ENCODE measurements around the gene SORCS2.

Gene SORCS2

DNA sequence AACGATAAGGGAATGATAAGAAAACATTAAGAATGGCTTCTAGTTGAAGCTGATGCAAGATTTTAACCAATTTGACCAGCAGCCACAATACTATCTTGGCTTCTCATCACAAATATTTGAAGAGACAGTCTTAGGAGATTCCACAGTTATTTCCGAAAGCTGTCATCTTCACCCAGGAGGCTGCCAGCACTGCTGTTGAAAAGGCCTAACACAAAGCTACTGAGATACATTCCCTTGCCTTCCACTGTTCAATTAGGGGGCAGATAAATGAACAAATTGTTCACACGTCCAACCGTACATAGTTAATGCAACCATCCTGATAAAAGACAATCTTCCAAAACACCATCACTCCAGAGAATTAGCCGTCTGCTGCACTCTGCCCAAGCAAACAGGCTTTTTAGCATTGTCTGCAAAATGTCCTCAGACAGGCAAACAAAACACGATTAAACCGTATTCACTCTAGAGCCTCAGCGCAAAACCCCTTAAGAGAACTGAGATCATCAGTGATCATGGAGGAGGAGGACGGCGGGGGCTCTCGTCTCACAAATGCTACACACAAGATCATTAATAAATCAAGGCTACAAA is 432.1 kb downstream of the SORCS2 start:
- no peak for DNase-seq (ENCODE audit: low read depth in 3 of 3, low spot score in 1 of 3)

DNA sequence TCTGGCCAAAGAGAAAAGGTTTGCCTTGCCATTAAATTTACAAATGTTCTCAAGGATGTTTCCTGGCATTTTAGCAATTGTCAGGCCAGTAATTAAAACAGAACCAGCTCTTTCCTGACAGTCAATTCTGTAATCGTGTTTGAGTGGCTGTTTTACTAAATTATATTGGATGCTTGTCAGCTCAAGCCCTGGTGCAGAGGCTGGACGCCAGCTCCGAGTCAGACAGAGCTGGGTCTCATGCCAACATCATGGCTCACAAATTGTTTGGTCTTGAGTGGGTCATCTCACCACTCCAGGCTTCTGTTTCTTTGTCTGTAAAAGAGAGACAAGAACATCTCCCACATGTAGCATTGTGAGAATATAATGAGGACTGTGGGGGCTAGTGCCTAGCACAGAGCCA is 432.7 kb downstream of the SORCS2 start:
- DNase-seq (ENCODE audit: low read depth in 3 of 3, low spot score in 1 of 3) = no peak

DNA sequence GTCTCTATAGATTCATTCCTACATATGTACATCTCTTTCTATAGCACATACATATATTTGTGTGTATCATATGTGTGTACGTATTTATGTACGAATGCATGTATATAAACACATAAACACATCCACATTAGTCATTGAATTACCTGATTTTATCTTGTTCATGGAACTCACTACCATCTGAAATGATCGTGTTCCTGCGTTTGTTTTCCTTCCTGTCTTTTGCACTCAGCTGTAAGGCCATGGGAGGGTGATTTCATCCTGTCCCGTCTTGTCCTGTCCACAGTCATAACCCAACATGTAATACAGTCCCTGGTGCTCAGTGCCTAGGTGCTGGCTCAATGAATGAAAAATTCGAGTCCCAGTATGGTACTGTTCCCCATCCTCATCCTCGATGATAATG is 434.2 kb downstream of the SORCS2 start:
- DNase-seq (ENCODE audit: low read depth in 3 of 3, low spot score in 1 of 3) = no peak

DNA sequence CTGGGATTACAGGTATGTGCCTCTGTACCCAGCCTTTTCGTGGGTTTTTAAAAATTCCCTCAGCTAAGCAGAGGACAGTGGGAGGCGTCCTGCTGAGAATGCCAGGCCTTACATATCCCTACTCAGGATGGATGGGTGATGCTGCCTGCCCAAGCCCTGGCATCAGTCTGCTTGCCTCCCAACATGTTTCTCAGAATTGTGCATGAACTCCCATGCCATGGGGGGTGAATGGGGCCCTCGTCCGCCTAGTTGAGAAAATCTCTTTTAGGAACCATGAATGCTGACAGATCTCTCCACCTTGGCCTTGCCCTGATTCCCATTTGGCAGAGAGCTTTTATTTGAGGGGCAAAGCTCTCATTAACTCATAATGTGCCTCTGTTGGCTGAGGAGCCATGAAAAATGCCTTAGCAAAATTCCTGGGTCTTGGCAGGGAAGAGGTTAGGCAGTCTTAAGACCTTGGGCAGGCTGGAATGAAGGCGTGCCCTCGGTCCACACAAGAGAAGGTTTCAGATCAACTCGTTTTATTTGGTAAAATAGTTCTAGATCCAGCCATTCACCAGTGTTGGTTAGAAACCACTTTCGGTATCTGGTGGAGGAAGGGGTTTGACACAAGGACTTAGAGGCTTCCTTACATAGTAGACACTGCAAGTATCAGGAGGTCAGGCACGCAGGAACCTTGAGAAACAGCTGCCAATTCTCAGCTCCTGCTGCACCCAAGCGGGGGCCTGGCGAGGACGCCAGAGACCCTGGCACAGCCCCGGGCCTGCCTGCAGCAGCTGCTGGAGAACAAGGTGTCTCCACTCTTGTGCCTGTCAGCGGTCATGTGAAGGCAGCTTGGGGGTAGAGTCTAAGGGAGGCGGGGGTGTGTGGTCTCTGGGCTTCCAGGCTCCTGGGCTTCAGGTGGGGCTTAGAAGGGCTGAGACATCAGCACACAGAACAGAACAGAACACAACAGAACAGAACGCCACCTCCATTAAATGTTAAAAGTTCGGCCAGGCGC is 435.2 kb downstream of the SORCS2 start:
- no peak for DNase-seq (ENCODE audit: low read depth in 3 of 3, low spot score in 1 of 3)

DNA sequence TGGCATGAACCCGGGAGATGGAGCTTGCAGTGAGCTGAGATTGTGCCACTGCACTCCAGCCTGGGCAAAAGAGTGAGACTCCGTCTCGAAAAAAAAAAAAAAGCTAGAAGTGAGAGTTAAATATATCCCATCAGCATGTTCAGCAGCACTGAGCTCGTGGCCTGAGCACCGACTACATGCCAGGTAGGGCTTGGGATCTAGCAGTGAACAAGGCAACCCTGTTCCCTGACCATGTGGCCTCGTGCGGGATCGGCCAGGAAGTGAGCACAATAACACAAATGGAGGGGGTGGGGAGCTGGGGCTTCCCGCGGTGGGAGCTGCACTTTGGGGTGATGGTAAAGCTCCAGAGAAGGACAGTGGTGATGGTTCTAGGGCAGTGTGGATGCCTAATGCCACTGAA is 436.1 kb downstream of the SORCS2 start:
- no peak for DNase-seq (ENCODE audit: low read depth in 3 of 3, low spot score in 1 of 3)

DNA sequence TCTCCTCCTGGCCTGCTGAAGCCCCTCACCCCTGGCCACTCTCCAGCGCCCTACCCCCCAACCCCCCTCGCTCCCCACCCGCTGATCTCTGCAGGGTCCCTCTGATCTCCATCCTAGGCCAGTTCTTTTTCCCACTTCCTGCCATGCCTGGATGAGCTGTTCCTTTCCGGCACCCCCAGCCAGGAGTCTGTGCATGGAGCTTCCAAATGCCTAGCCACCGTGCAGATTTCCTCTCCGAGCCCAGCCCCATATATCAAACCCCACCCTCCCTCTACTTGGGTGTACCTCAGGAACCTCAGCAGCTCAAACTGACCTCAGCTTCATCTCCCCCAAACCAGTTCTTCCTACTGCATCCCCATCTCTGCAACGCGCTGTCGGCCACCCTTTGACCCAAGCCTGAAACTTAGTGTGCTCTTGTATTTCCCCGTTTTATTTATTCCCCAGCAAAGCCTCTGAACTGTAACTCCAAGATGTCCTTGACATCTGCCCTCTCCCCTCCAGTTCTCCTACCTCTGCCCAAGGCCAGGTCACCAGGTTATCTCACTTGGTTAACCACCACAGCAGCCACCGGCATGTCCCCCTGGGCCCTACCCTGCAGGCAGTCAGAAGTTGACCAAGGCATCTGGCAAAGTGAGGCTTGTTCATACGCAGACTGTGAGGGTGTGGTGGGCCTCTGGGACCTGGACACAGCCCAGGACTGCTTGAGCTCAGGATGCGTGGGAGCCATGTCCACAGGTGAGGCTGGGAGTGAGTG is 437.3 kb downstream of the SORCS2 start:
- no peak for DNase-seq (ENCODE audit: low read depth in 3 of 3, low spot score in 1 of 3)

DNA sequence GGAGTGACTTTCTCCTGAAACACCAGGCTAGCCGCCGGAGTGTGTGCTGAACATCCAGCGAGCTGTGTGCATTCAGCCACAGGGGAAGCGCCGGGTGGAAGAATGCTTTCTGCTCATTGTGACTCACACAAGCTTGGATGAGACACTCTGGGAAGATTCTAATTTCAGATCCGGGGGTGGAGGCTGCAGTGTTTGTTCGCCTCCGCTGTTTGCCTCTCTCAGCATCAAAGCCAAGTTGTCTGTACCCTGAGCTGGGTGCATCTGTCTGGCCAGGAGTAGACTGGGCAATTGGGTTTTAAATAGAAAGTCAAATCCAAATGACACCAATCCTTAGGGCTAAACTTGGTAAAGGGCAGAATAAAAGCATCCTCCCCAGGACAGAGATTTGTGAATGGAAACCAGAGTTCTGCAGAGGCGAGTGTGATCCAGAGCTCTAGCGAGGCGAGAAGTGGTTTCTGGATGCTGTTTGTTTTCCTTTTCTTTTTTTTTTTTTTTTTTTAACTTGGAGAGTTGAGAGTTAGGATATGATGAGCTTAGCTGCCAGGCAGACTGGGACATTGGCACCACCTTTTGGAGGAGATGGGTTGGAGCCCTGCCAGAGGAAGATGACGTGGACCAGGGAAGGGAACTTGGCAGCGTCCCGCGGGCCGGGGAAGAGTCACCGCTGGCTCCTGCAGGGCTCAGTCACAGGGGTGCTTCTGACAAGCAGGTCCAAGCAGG is 438.4 kb downstream of the SORCS2 start:
- DNase-seq (ENCODE audit: low read depth in 3 of 3, low spot score in 1 of 3) = no peak

DNA sequence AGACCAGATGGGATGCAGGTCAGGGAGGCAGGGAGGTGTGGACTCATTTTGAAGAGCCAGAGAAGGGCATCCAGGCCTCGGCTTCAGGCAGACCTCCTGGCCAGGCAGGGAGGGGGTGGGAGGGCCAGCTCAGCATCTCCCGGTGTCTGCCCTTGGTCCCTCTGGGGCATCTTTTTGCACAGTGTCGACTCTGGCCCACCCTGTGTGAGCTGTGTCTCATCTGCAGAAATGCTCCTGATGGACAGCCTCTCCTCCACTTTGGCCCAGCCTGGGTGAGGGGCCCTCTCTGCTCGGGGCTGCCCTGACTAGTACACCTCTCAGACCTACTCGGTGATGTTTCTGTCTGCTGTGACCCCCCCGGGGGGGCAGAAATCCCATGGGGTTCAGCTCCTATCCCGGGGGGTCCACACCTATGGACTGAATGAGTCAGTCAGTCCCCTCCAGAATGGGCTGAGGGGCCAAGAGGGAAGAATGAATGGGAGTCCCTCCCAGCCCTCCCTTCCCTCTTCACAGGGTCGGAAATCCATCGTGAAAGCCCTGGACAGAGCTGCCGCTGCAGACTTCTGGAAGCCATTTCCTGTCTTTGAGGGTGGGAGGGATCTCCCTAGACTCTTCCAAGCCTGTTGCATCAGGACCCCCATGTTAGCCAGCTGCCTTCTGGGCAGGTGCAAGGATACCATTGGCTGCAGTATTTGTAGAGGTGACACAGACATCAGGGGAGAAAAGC is 439.1 kb downstream of the SORCS2 start:
- DNase-seq (ENCODE audit: low read depth in 3 of 3, low spot score in 1 of 3) = no peak

DNA sequence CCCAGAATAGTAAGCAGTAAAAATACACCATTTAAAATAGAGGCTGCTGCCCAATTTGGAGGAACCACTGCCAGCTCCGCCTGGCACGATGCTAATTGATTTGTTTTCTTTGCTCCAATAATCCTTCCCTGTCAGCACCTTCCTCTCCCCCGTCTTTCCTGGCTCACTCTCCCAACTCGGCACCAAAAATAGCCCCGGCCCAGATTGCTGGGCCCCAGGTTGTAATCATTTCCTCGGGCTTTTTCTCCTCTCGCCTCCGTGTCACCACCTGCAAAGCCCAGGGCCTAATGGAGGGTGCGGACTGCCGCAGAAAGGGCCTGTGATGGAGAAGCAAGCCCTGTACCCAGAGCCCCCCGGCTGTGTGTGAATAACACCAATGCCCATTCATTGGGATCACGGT is 440.0 kb downstream of the SORCS2 start:
- no peak for DNase-seq (ENCODE audit: low read depth in 3 of 3, low spot score in 1 of 3)

DNA sequence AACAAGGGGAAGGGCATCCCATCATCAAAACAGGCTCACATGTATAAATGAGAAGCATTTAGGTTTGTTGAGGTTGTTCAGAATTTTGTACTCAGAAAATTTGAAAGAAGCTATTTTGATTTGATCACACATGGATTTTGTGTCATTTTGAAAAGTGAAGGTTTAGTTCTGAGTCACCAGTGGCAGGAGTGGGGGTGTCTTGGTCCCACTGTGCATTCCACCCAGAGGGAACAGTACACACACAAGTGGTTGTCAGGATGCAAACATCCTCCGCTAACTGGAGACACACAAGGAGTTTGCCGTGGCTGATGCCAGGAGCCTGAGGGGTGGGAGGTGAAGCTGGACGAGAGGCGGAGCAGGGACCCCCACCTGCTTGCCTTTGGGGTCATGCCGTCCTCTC is 440.6 kb downstream of the SORCS2 start:
- DNase-seq (ENCODE audit: low read depth in 3 of 3, low spot score in 1 of 3) = no peak

DNA sequence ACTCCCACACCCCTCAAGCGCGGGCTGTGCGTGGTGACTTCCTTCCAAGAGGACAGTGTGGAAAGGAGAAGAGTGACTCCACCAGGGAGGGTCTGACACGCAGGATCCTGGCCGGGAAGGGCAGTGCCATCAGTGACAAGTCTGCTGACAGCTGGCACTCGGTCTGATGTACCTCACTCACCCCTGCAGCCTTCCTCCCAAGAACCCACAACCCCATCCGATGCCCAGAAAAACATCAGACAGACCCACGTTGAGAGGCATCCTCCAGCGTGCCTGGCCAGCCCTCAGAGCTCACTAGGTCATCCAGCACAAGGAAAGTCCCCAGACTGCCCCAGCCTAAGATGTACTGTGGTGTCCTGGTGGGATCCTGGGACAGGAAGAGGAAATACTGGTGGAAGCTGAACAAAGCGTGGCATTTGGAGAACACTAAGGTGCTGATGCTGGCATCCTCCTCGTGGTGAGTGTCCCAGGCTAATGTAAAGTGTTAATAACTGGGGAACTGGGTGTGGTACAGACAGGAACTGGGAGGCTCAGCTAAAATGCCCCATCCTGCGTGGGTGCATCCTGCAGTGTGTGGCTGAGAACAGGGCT is 442.4 kb downstream of the SORCS2 start:
- no peak for DNase-seq (ENCODE audit: low read depth in 3 of 3, low spot score in 1 of 3)

DNA sequence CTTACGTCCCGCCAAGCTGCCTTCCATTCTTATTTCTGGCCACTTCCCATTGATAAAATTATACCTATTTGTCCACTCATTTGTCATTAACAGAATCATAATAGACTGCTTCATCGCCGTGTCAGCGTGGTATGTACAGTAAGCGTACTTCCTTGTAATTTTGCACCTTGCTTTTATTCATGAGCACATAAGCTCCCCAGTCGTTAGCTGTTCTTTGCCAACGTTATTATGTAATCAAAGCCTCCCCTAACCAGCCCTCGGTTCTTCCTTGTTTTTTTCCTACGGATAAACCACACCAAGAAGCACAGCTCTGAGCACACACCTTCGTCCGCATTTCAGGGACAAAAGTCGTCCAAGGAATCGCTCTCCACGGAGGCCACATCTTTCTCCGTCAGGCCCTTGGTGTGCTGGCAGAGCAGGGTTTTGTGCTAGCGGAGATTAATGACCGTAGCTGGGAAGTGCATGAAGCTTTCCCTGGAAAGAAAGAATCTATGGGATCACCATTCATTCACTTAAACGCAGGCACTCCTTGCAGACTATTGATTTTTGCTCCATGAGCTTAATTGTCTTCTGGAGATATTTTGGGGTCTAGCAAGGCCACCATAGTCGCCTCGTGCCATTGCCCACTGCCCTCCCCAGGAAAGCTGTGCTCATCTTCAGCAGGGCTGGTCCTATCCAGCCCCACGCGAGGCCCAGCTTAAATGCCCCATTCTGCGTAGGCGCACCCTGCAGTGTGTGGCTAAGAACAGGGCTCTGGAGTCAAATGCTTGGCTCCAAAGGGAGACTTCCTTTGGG is 443.3 kb downstream of the SORCS2 start:
- no peak for DNase-seq (ENCODE audit: low read depth in 3 of 3, low spot score in 1 of 3)

DNA sequence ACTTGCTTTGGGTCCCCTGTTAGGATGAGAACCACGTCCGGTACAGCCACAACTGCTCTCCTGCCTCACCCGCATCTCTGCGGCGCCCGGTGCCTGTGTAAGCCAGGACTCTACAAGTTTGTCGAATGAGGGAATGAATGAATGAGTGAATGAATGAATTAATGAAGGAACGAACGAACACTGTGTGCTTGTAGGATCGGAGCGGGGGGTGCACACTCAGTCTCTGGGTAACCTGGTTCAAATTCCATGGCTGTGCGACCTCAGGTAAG is 443.8 kb downstream of the SORCS2 start:
- no peak for DNase-seq (ENCODE audit: low read depth in 3 of 3, low spot score in 1 of 3)

DNA sequence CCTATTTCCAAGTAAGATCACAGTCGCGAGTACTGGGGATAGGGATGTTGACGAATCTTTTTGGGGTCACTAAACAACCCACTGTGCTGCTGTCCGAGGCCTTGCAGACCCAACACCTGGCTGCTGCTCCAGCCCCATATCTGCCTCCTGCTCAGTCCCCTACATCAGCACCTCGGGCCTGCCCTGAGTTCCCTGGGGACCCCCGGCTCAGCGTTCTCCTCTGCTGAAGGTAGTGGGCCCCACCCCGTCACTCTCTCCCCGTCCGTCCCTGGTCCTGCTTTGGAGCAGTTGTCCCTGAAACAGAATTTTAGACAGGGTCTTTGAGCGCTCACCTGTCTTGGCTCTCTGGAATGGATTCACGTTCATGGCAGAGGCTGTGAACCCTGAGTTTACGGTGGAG is 444.8 kb downstream of the SORCS2 start:
- DNase-seq (ENCODE audit: low read depth in 3 of 3, low spot score in 1 of 3) = no peak

DNA sequence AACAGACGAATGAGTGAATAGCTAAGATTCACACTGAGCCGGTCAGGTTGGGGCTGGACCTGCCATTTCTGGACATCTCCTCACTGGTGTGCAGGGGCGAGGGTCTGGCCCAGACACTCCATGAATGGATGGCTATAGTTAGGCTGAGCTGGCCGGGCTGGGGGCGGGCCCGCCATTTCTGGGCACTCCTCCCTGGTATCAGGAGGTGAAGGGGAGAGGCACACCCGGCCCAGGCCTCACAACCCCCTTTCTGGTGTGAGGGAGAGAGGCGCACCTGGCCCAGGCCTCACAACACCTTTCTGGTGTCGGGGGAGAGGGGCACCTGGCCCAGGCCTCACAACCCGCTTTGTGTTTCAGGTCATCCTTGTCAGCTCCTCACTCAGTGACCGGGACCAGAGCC is 445.6 kb downstream of the SORCS2 start:
- no peak for DNase-seq (ENCODE audit: low read depth in 3 of 3, low spot score in 1 of 3)

DNA sequence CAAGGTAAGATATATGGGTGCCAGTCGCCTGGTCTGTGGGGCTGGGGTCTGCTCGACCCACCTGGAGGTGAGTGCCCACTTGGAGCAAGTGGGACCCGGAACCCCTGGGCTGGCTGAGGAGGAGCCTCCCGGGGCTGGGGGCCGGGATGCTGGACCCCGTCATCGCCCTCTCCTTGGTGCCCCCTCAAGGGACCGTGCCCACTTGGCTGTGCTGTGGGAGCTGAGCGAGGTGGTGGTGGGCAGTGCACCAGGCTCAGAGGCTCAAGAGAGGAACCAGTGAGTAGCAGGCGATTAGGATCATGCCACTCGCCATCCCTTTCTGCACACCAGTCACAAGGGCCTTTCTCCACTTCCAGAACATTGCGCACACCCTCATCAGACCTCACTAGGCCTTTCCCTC is 446.2 kb downstream of the SORCS2 start:
- DNase-seq (ENCODE audit: low read depth in 3 of 3, low spot score in 1 of 3) = no peak

DNA sequence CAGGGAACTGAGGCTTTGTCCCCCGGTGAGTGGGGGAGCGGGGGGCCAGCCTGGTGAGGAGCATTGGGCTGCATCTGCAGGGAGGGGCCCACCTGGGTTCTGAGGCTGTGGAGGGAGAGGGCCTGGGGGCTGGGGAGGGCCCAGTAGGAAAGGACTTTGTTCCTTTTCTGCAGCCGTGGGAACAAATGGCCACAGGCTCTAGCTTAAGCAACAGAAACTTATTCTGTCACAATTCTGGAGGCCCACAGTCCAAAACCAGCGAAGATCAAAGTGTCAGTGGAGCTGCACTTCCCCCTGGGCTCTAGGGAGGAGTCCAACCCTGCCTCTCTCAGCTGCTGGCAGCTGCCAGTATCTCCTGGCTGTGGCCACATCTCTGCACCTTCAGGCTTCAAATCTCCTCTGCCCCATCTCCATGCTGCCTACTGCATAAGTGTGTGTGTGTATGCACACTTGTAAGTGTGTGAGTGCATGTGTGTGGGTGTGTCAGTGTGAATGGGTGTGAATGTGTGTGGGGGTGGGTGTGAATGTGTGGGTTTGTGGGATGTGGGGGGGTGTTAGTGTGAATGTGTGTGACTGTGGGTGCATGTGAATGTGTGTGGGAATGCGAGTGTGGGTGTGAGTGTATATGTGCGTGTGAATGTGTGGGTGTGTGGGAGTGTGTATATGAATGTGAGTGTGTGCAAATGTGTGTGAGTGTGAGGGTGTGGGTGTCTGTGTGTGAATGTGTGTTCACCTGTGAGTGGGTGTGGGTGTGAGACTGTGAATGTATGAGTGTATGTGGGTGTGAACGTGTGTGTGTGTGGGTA is 446.8 kb downstream of the SORCS2 start:
- DNase-seq (ENCODE audit: low read depth in 3 of 3, low spot score in 1 of 3) = no peak

DNA sequence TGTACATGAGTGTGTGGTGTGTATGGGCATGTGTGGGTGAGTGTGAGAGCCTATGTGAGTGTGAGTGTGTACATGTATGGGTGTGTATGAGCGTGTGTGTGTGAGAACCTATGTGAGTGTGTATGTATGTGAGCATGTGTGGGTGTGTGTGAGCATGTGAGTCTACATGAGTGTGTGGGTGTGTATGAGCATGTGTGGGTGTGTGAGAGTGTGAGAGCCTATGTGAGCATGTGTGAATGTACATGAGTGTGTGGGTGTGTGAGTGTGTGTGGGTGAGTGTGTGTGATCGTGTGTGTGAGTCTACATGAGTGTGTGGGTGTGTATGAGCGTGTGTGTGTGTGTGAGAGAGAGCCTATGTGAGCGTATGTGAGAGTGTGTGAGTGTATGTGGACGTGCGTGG is 447.8 kb downstream of the SORCS2 start:
- DNase-seq (ENCODE audit: low read depth in 3 of 3, low spot score in 1 of 3) = no peak

DNA sequence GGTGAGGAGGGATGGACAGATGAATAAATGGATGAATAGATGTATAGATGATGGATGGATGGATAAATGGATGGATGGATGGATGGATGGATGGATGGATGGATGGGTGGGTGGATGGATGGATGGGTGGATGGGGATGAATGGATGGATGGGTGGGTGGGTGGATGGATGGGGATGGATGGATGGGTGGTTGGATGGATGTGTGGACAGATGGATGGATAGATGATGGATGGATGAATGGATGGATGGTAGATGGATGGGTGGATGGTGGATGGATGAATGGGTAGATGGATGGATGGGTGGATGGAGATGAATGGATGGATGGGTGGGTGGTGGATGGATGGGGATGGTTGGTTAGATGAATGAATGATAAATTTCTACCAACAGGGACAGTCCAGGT is 449.4 kb downstream of the SORCS2 start:
- no peak for DNase-seq (ENCODE audit: low read depth in 3 of 3, low spot score in 1 of 3)
